KBM-7 (cell line): ENCODE results near the gene RALY.
A peak's percentile ranks its signal among the peaks of the same experiment; 100 is the strongest.
"Not testable (repeated sequence)": the region's sequence is repeated elsewhere in the genome, so short reads cannot be mapped to it uniquely, and the experiment has no call there.

Experiments used
- DNase-seq: peaks from one replicate; pipeline ENCODE4 v3.0.0-alpha.2; 2015
- in situ Hi-C: fragments of 300-500 bp; cut with MboI; formaldehyde crosslinking; loops from 2 replicates; pipeline ENCODE4 v1.14.3; 2020; ENCODE audit warnings: low sequenced_read_pairs, low pct_unique_long_range_greater_than_20kb, mixed read lengths

RALY gene

DNA sequence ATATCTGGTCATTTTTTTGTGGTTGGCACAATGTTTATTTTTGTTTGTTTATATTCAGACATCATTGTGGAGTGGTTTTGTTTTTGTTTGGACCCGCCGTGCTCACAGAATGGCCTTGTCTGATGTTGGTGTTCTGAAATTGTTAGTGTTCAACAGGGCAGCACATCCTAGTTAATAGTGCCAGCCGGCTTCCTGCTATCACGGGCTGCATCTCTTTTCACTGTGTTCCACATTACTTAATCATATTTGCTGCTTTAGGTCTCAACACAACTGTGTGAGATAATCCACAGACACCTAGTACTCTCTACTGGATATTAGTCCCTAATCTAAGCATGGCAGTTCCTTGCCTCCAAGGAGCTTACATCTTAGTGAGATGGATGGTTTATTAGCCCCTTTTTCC is 121.1 kb downstream of the RALY start:
- DNase-seq = no peak
- in situ Hi-C loops = no loop called here

DNA sequence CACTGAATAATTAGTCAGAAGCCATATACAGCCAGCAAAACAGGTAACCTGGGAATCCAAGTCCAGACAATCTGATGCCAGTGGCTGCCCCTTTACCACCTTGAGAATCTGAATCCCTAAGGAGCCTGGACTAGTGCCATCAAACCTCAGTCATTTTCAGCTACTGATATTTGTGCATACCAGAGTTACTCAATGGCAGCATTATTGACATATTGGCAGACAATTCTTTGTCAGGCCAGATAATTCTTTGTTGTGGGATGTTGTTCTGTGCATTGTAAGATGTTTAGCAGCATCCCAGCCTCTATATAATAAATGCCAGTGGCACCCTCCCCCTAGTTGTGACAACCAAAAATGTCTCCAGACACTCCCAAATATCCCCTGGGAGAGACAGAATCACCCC is 121.5 kb downstream of the RALY start:
- in situ Hi-C loops = no loop called here
- no peak for DNase-seq

DNA sequence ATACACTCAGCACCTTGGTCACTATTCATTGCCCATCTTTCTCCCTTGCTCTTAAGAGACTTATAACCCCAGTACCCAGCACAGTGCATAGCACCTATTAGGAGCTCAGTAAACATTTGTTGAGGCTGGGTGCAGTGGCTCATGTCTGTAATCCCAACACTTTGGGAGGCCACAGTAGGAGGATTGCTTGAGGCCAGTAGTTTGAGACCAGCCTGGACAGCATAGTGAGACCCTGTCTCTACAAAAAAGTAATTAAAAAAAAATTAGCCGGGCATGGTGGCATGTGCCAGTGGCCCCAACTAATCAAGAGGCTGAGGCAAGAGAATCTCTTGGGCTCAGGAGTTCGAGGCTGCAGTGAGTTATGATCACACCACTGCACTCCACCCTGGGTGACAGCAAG is 126.5 kb downstream of the RALY start:
- in situ Hi-C loops = no loop called here
- no peak for DNase-seq

- no peak for DNase-seq
- in situ Hi-C loops = no loop called here
These were observed 128.7 kb downstream of the RALY start for GRCh38 chr20:34122274-34122980.

GRCh38 chr20:34123309-34123708 is 129.6 kb downstream of the RALY start:
- in situ Hi-C loops = no loop called here
- DNase-seq = no peak

DNA sequence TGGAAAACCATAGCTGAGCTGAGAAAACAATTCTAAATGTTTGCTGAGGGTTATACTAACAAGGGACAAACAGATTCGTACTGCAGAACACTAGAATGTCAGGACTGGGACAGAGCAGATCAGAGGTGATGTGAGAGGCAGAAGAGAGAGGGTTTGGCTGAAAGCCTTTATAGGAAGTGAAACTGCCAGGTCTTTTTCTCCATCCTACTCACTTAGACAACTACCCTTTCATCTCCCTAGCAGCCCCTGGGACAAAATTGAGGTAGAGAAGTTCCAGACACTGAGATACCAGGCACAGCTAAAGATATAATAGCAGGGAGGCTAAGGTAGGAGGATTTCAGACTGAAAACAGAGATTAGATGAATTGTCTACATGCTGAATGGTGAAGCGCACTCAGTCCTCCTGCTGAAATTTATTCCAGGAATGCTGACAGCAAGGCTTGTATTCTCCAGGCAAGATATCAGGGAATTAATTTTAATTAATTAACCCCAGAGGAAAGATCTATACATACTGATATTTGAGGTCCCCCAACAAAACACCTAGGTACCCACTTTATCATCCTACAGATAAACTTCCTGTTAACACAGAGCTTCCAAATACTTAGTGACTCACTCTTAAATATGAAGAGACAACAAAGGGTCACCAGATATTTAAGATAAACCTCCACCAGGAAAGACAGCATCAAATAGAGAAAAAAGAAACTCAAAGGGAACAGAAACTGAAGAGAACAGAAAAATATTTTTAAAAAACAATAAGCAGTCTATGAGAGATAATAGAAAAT is 130.9 kb downstream of the RALY start:
- in situ Hi-C loops = no loop called here
- DNase-seq = no peak

GRCh38 chr20:34127792-34128191 is 134.1 kb downstream of the RALY start:
- in situ Hi-C loops = no loop called here
- DNase-seq = no peak

DNA sequence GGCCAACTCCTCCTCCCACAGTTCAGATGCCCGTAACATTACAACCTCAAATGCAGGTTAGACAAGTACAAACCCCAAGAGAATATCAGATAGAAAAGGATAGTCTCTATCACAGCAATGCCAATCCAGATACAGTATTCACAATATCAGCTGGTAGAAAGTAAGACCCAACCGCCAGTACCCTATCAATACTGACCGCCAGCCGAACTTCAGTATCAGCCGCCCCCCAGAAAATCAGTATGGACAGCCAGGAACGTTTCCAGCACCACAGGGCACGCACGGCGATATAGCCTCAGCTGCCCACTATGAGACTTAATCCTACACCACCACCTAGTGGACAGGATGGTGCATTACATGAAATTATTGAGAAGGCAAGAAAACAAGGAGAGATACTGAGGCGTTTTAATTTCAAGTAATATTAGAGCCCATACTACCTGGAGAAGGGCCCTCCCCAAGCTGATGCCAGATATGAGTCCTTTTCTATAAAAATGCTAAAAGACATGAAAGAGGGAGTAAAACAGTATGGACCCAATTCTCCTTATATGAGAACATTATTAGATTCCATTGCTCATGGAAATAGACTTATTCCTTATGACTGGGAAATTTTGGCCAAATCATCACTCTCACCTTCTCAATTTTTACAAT is 135.9 kb downstream of the RALY start:
- peak; percentile 80 for DNase-seq
- in situ Hi-C loops = no loop called here

DNA sequence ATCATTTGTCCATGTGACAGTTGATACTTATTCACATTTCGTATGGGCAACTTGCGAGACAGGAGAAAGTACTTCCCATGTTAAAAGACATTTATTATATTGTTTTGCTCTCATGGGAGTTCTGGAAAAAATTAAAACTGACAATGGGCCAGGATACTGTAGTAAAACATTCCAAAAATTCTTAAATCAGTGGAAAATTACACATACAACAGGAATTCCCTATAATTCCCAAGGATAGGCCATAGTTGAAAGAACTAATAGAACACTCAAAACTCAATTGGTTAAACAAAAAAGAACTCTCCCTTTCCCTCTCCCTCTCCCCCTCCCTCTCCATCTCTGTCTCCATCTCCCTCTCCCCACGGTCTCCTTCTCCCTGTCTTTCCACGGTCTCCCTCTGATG is 137.8 kb downstream of the RALY start:
- in situ Hi-C loops = no loop called here
- DNase-seq = no peak

GRCh38 chr20:34132491-34132890 is 138.8 kb downstream of the RALY start:
- DNase-seq, in situ Hi-C loops: not testable (repeated sequence)

- in situ Hi-C loops, DNase-seq: not testable (repeated sequence)
These were observed 139.2 kb downstream of the RALY start for GRCh38 chr20:34132943-34133342.

DNA sequence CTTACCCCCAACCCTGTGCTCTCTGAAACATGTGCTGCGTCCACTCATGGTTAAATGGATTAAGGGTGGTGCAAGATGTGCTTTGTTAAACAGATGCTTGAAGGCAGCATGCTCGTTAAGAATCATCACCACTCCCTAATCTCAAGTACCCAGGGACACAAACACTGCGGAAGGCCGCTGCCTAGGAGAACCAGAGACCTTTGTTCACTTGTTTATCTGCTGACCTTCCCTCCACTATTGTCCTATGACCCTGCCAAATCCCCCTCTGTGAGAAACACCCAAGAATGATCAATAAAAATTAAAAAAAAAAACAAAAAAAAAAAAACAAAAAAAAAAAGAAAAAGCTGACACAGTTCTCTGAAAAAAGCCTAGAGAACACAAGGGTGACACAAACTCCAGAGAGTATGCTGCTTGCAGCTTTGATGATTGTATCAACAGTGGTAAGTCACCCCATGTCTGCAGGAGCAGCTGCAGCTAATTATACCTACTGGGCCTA is 139.7 kb downstream of the RALY start:
- in situ Hi-C loops, DNase-seq: not testable (repeated sequence)
